HEK293 (cell line): ENCODE results near the gene CIROP.

Source experiments
- BCL11A ChIP-seq: fragments of 450-650 bp; formaldehyde crosslinking; IDR thresholded peaks from 2 replicates; pipeline ENCODE4 v1.5.1; 2016; ENCODE audit warnings: low read depth, missing biosample characterization, missing genetic modification characterization
- FEZF1 ChIP-seq: fragments of 450-650 bp; formaldehyde crosslinking; IDR thresholded peaks from 2 replicates; pipeline ENCODE4 v1.5.1; 2016; ENCODE audit warnings: missing biosample characterization, missing genetic modification characterization
- SCRT2 ChIP-seq: fragments of 450-650 bp; formaldehyde crosslinking; IDR thresholded peaks from 2 replicates; pipeline ENCODE4 v1.5.1; 2016; ENCODE audit warnings: missing biosample characterization, missing genetic modification characterization
- SETDB1 ChIP-seq: IDR thresholded peaks from one replicate; pipeline ENCODE4 v1.6.1; 2017; ENCODE audit warnings: mild to moderate bottlenecking, low read length, moderate library complexity, mixed read lengths; ENCODE audit not compliant: insufficient read length
- ZNF10 ChIP-seq: fragments of 450-650 bp; formaldehyde crosslinking; IDR thresholded peaks from 2 replicates; pipeline ENCODE4 v1.5.1; 2017; ENCODE audit warnings: missing biosample characterization, missing genetic modification characterization
- ZNF16 ChIP-seq: fragments of 450-650 bp; formaldehyde crosslinking; IDR thresholded peaks from 2 replicates; pipeline ENCODE4 v1.5.1; 2016; ENCODE audit warnings: low read depth, missing biosample characterization, missing genetic modification characterization
- ZNF169 ChIP-seq: fragments of 450-650 bp; formaldehyde crosslinking; IDR thresholded peaks from 2 replicates; pipeline ENCODE4 v1.5.1; 2016; ENCODE audit warnings: missing biosample characterization, missing genetic modification characterization
- ZNF311 ChIP-seq: fragments of 450-650 bp; formaldehyde crosslinking; IDR thresholded peaks from 2 replicates; pipeline ENCODE4 v1.5.1; 2017; ENCODE audit warnings: missing biosample characterization, missing genetic modification characterization, borderline replicate concordance
- ZNF416 ChIP-seq: fragments of 450-650 bp; formaldehyde crosslinking; IDR thresholded peaks from 2 replicates; pipeline ENCODE4 v1.5.1; 2016; ENCODE audit warnings: missing biosample characterization, missing genetic modification characterization
- ZNF423 ChIP-seq: fragments of 450-650 bp; formaldehyde crosslinking; IDR thresholded peaks from 2 replicates; pipeline ENCODE4 v1.5.1; 2016; ENCODE audit warnings: missing biosample characterization, missing genetic modification characterization
- ZNF433 ChIP-seq: fragments of 450-650 bp; formaldehyde crosslinking; IDR thresholded peaks from 2 replicates; pipeline ENCODE4 v1.5.1; 2016; ENCODE audit warnings: missing biosample characterization, missing genetic modification characterization, low read depth
- ZNF473 ChIP-seq: fragments of 450-650 bp; formaldehyde crosslinking; IDR thresholded peaks from 2 replicates; pipeline ENCODE4 v1.5.1; 2017; ENCODE audit warnings: missing biosample characterization, missing genetic modification characterization
- ZNF510 ChIP-seq: fragments of 450-650 bp; formaldehyde crosslinking; IDR thresholded peaks from 2 replicates; pipeline ENCODE4 v1.5.1; 2018; ENCODE audit warnings: mild to moderate bottlenecking, missing genetic modification characterization, missing biosample characterization; ENCODE audit not compliant: insufficient replicate concordance
- ZNF549 ChIP-seq: fragments of 450-650 bp; IDR thresholded peaks from 2 replicates; pipeline ENCODE4 v1.5.1; 2018; ENCODE audit warnings: missing biosample characterization, missing genetic modification characterization, mild to moderate bottlenecking, inconsistent platforms, moderate library complexity
- ZNF571 ChIP-seq: fragments of 450-650 bp; formaldehyde crosslinking; IDR thresholded peaks from 2 replicates; pipeline ENCODE4 v1.5.0; 2017; ENCODE audit warnings: missing biosample characterization, missing genetic modification characterization
- ZNF623 ChIP-seq: fragments of 450-650 bp; formaldehyde crosslinking; IDR thresholded peaks from 2 replicates; pipeline ENCODE4 v1.5.1; 2016; ENCODE audit warnings: missing biosample characterization, missing genetic modification characterization
- ZNF658 ChIP-seq: fragments of 450-650 bp; formaldehyde crosslinking; IDR thresholded peaks from 2 replicates; pipeline ENCODE4; 2016; ENCODE audit warnings: missing biosample characterization, missing genetic modification characterization
- ZNF707 ChIP-seq: fragments of 450-650 bp; formaldehyde crosslinking; IDR thresholded peaks from 2 replicates; pipeline ENCODE4 v1.5.1; 2016; ENCODE audit warnings: missing biosample characterization, missing genetic modification characterization
- ZNF776 ChIP-seq: fragments of 450-650 bp; formaldehyde crosslinking; IDR thresholded peaks from 2 replicates; pipeline ENCODE4 v1.5.0; 2017; ENCODE audit warnings: missing biosample characterization, missing genetic modification characterization, borderline replicate concordance
- ZNF785 ChIP-seq: fragments of 450-650 bp; formaldehyde crosslinking; IDR thresholded peaks from 2 replicates; pipeline ENCODE4 v1.5.1; 2016; ENCODE audit warnings: missing biosample characterization, missing genetic modification characterization
- ZNF830 ChIP-seq: fragments of 450-650 bp; IDR thresholded peaks from 2 replicates; pipeline ENCODE4 v1.5.0; 2018; ENCODE audit warnings: missing biosample characterization, missing genetic modification characterization, low read depth, mild to moderate bottlenecking, moderate library complexity
- ZSCAN30 ChIP-seq: fragments of 450-650 bp; IDR thresholded peaks from 2 replicates; pipeline ENCODE4 v1.5.1; 2018; ENCODE audit warnings: missing biosample characterization, mild to moderate bottlenecking, missing genetic modification characterization, moderate library complexity
- TF ChIP-seq, protein P1 (sequence below): fragments of 450-650 bp; formaldehyde crosslinking; conservative IDR thresholded peaks from 2 replicates; pipeline ENCODE4 v1.5.1; 2016; ENCODE audit warnings: low read depth, missing biosample characterization, missing genetic modification characterization
- TF ChIP-seq, protein P2 (sequence below): fragments of 450-650 bp; formaldehyde crosslinking; IDR thresholded peaks from 2 replicates; pipeline ENCODE4 v1.5.0; 2017; ENCODE audit warnings: missing biosample characterization, missing genetic modification characterization, borderline replicate concordance
- TF ChIP-seq, protein P3 (sequence below): fragments of 450-650 bp; formaldehyde crosslinking; IDR thresholded peaks from 2 replicates; pipeline ENCODE4 v1.5.1; 2017; ENCODE audit warnings: missing biosample characterization, missing genetic modification characterization
- TF ChIP-seq, protein P4 (sequence below): fragments of 450-650 bp; formaldehyde crosslinking; IDR thresholded peaks from 2 replicates; pipeline ENCODE4 v1.5.1; 2016; ENCODE audit warnings: missing biosample characterization, missing genetic modification characterization
- TF ChIP-seq, protein P5 (sequence below): fragments of 450-650 bp; formaldehyde crosslinking; IDR thresholded peaks from 2 replicates; pipeline ENCODE4 v1.5.1; 2016; ENCODE audit warnings: missing biosample characterization, missing genetic modification characterization

The CIROP gene

DNA sequence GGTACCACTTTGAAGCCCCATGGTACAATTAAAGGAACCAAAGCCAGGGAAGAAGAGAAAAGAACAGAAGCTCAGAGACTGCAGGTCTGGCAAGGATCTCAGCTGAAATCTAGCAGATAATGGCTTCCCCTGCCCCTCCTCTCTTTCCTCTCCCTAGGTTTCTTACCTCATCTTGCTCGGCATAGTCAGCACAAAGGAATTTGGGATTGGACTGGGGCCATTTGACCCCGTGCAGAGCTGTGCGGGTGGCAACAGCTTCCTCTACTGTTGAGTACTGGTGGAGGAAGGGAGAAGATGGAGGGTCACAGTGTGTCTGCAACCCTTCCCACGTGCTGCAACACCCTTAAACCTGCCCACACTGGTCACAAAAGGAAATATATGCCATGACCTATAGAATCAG lies 42.8 kb downstream of the CIROP start (continued):
- TF ChIP-seq, protein P1, sequence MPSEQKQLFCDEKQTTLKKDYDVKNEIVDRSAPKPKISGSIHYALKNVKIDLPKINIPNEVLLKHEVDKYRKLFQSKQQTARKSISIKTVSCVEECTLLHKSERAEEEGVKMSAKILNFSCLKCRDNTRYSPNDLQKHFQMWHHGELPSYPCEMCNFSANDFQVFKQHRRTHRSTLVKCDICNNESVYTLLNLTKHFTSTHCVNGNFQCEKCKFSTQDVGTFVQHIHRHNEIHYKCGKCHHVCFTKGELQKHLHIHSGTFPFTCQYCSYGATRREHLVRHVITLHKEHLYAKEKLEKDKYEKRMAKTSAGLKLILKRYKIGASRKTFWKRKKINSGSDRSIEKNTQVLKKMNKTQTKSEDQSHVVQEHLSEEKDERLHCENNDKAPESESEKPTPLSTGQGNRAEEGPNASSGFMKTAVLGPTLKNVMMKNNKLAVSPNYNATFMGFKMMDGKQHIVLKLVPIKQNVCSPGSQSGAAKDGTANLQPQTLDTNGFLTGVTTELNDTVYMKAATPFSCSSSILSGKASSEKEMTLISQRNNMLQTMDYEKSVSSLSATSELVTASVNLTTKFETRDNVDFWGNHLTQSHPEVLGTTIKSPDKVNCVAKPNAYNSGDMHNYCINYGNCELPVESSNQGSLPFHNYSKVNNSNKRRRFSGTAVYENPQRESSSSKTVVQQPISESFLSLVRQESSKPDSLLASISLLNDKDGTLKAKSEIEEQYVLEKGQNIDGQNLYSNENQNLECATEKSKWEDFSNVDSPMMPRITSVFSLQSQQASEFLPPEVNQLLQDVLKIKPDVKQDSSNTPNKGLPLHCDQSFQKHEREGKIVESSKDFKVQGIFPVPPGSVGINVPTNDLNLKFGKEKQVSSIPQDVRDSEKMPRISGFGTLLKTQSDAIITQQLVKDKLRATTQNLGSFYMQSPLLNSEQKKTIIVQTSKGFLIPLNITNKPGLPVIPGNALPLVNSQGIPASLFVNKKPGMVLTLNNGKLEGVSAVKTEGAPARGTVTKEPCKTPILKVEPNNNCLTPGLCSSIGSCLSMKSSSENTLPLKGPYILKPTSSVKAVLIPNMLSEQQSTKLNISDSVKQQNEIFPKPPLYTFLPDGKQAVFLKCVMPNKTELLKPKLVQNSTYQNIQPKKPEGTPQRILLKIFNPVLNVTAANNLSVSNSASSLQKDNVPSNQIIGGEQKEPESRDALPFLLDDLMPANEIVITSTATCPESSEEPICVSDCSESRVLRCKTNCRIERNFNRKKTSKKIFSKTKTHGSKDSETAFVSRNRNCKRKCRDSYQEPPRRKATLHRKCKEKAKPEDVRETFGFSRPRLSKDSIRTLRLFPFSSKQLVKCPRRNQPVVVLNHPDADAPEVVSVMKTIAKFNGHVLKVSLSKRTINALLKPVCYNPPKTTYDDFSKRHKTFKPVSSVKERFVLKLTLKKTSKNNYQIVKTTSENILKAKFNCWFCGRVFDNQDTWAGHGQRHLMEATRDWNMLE (tag by site-specific recombination): no peak
- no peak for TF ChIP-seq ZNF169 (tag by site-specific recombination)
- TF ChIP-seq SETDB1: no peak
- TF ChIP-seq SCRT2 (tag by site-specific recombination): peak; percentile 87
- no peak; the same call in 1 of the 2 replicates for TF ChIP-seq ZNF623 (tag by site-specific recombination)
- no peak for TF ChIP-seq ZNF549 (tag by site-specific recombination)
- no peak for TF ChIP-seq ZNF433 (tag by site-specific recombination)
- no peak for TF ChIP-seq ZNF473
- TF ChIP-seq, protein P2, sequence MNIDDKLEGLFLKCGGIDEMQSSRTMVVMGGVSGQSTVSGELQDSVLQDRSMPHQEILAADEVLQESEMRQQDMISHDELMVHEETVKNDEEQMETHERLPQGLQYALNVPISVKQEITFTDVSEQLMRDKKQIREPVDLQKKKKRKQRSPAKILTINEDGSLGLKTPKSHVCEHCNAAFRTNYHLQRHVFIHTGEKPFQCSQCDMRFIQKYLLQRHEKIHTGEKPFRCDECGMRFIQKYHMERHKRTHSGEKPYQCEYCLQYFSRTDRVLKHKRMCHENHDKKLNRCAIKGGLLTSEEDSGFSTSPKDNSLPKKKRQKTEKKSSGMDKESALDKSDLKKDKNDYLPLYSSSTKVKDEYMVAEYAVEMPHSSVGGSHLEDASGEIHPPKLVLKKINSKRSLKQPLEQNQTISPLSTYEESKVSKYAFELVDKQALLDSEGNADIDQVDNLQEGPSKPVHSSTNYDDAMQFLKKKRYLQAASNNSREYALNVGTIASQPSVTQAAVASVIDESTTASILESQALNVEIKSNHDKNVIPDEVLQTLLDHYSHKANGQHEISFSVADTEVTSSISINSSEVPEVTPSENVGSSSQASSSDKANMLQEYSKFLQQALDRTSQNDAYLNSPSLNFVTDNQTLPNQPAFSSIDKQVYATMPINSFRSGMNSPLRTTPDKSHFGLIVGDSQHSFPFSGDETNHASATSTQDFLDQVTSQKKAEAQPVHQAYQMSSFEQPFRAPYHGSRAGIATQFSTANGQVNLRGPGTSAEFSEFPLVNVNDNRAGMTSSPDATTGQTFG (tag by site-specific recombination): no peak
- TF ChIP-seq ZSCAN30 (tag by site-specific recombination): no peak
- TF ChIP-seq, protein P3, sequence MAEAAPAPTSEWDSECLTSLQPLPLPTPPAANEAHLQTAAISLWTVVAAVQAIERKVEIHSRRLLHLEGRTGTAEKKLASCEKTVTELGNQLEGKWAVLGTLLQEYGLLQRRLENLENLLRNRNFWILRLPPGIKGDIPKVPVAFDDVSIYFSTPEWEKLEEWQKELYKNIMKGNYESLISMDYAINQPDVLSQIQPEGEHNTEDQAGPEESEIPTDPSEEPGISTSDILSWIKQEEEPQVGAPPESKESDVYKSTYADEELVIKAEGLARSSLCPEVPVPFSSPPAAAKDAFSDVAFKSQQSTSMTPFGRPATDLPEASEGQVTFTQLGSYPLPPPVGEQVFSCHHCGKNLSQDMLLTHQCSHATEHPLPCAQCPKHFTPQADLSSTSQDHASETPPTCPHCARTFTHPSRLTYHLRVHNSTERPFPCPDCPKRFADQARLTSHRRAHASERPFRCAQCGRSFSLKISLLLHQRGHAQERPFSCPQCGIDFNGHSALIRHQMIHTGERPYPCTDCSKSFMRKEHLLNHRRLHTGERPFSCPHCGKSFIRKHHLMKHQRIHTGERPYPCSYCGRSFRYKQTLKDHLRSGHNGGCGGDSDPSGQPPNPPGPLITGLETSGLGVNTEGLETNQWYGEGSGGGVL (tag by site-specific recombination): peak; percentile 44; the same call in 1 of the 2 replicates
- no peak for TF ChIP-seq ZNF707 (tag by site-specific recombination)
- TF ChIP-seq, protein P4, sequence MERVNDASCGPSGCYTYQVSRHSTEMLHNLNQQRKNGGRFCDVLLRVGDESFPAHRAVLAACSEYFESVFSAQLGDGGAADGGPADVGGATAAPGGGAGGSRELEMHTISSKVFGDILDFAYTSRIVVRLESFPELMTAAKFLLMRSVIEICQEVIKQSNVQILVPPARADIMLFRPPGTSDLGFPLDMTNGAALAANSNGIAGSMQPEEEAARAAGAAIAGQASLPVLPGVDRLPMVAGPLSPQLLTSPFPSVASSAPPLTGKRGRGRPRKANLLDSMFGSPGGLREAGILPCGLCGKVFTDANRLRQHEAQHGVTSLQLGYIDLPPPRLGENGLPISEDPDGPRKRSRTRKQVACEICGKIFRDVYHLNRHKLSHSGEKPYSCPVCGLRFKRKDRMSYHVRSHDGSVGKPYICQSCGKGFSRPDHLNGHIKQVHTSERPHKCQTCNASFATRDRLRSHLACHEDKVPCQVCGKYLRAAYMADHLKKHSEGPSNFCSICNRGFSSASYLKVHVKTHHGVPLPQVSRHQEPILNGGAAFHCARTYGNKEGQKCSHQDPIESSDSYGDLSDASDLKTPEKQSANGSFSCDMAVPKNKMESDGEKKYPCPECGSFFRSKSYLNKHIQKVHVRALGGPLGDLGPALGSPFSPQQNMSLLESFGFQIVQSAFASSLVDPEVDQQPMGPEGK (tag by site-specific recombination): peak; percentile 69
- TF ChIP-seq ZNF776 (tag by site-specific recombination): no peak
- no peak for TF ChIP-seq ZNF510
- TF ChIP-seq, protein P5, sequence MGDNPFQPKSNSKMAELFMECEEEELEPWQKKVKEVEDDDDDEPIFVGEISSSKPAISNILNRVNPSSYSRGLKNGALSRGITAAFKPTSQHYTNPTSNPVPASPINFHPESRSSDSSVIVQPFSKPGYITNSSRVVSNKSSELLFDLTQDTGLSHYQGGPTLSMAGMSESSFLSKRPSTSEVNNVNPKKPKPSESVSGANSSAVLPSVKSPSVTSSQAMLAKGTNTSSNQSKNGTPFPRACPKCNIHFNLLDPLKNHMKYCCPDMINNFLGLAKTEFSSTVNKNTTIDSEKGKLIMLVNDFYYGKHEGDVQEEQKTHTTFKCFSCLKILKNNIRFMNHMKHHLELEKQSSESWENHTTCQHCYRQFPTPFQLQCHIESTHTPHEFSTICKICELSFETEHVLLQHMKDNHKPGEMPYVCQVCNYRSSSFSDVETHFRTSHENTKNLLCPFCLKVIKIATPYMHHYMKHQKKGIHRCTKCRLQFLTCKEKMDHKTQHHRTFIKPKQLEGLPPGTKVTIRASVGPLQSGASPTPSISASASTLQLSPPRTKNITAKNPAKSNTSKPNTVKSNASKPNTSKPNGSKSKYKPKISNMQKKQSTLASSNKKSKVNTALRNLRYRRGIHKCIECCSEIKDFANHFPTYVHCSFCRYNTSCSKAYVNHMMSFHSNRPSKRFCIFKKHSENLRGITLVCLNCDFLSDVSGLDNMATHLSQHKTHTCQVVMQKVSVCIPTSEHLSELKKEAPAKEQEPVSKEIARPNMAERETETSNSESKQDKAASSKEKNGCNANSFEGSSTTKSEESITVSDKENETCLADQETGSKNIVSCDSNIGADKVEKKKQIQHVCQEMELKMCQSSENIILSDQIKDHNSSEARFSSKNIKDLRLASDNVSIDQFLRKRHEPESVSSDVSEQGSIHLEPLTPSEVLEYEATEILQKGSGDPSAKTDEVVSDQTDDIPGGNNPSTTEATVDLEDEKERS: no peak
- TF ChIP-seq ZNF830: no peak
- TF ChIP-seq ZNF785 (tag by site-specific recombination): no peak
- TF ChIP-seq ZNF10 (tag by site-specific recombination): peak; percentile 96
- TF ChIP-seq ZNF416 (tag by site-specific recombination): no peak
- TF ChIP-seq ZNF16 (tag by site-specific recombination): no peak
- 0 out of 2 replicates have a peak, but pooled peaks have one; percentile 46 for TF ChIP-seq BCL11A (tag by site-specific recombination)
- TF ChIP-seq ZNF311: no peak
- no peak for TF ChIP-seq ZNF571 (tag by site-specific recombination)
- no peak for TF ChIP-seq ZNF658 (tag by site-specific recombination)
- TF ChIP-seq ZNF423 (tag by site-specific recombination): no peak
- no peak for TF ChIP-seq FEZF1 (tag by site-specific recombination)
